H9 (cell line): ENCODE data around the gene CSF1R. TPM values are rescaled to one million over a fixed set of nuclear protein-coding genes. Genes with fewer than 3 reads are reported as not detected.

Source experiments
- DNase-seq: peaks from one replicate; pipeline ENCODE4 v3.0.0-alpha.2; 2017
- H2AFZ ChIP-seq: one replicate; pipeline ENCODE4 v1.6.1; 2013; ENCODE audit warnings: mild to moderate bottlenecking, low read length, control low read depth, moderate library complexity
- H2AK5ac ChIP-seq: 2 replicates; pipeline ENCODE4 v1.6.1; 2013; ENCODE audit warnings: low read length, control low read depth, mixed read lengths; ENCODE audit not compliant: insufficient read length
- H2BK120ac ChIP-seq: one replicate; pipeline ENCODE4 v1.6.1; 2013; ENCODE audit warnings: low read depth, mild to moderate bottlenecking, low read length, control low read depth, inconsistent platforms; ENCODE audit not compliant: poor library complexity, severe bottlenecking
- H2BK12ac ChIP-seq: 2 replicates; pipeline ENCODE4 v1.6.1; 2013; ENCODE audit warnings: low read length, control low read depth, mixed read lengths, low read depth; ENCODE audit not compliant: insufficient read length
- H2BK15ac ChIP-seq: 2 replicates; pipeline ENCODE4 v1.6.1; 2013; ENCODE audit warnings: low read depth, low read length, control low read depth
- H2BK20ac ChIP-seq: one replicate; pipeline ENCODE4 v1.6.1; 2013; ENCODE audit warnings: low read depth, mild to moderate bottlenecking, low read length, control low read depth, inconsistent platforms; ENCODE audit not compliant: poor library complexity, severe bottlenecking
- H2BK5ac ChIP-seq: 2 replicates; pipeline ENCODE4 v1.6.1; 2013; ENCODE audit warnings: low read length, control low read depth, mixed read lengths; ENCODE audit not compliant: insufficient read length
- H3K14ac ChIP-seq: 2 replicates; pipeline ENCODE4 v1.6.1; 2013; ENCODE audit warnings: low read length, control low read depth; ENCODE audit not compliant: insufficient read depth
- H3K18ac ChIP-seq: 2 replicates; pipeline ENCODE4 v1.6.1; 2013; ENCODE audit warnings: low read depth, mild to moderate bottlenecking, mixed read lengths, low read length, control low read depth; ENCODE audit not compliant: insufficient read length
- H3K23ac ChIP-seq: 2 replicates; pipeline ENCODE4 v1.6.1; 2013; ENCODE audit warnings: low read length, control low read depth, mixed read lengths, low read depth; ENCODE audit not compliant: insufficient read length
- H3K23me2 ChIP-seq: 2 replicates; pipeline ENCODE4 v1.6.1; 2013; ENCODE audit warnings: low read depth, mild to moderate bottlenecking, mixed read lengths, low read length, control low read depth; ENCODE audit not compliant: insufficient read length, poor library complexity, severe bottlenecking
- H3K27ac ChIP-seq: 2 replicates; pipeline ENCODE4 v1.5.1; 2013; ENCODE audit warnings: low read length, control low read depth, mixed read lengths, low read depth; ENCODE audit not compliant: insufficient read length
- H3K27me3 ChIP-seq: 2 replicates; pipeline ENCODE4 v1.6.1; 2013; ENCODE audit warnings: low read length, control low read depth, inconsistent platforms; ENCODE audit not compliant: insufficient read depth
- H3K4ac ChIP-seq: 2 replicates; pipeline ENCODE4 v1.6.1; 2013; ENCODE audit warnings: low read depth, mild to moderate bottlenecking, control low read depth, inconsistent platforms, low read length, moderate library complexity
- H3K4me1 ChIP-seq: 2 replicates; pipeline ENCODE4 v1.6.1; 2013; ENCODE audit warnings: low read length, control low read depth, inconsistent platforms; ENCODE audit not compliant: insufficient read depth
- H3K4me2 ChIP-seq: 2 replicates; pipeline ENCODE4 v1.6.1; 2013; ENCODE audit warnings: low read length, control low read depth, mixed read lengths; ENCODE audit not compliant: insufficient read length, insufficient read depth
- H3K56ac ChIP-seq: 2 replicates; pipeline ENCODE4 v1.6.1; 2013; ENCODE audit warnings: low read depth, mild to moderate bottlenecking, mixed read lengths, low read length, control low read depth; ENCODE audit not compliant: insufficient read length
- H3K79me1 ChIP-seq: 2 replicates; pipeline ENCODE4 v1.6.1; 2013; ENCODE audit warnings: low read depth, mild to moderate bottlenecking, moderate library complexity, low read length, control low read depth, inconsistent platforms; ENCODE audit not compliant: insufficient read depth, poor library complexity, severe bottlenecking
- H3K79me2 ChIP-seq: 2 replicates; pipeline ENCODE4 v1.6.1; 2013; ENCODE audit warnings: low read length, control low read depth, inconsistent platforms; ENCODE audit not compliant: insufficient read depth
- H3K9ac ChIP-seq: 2 replicates; pipeline ENCODE4 v1.6.1; 2013; ENCODE audit warnings: low read length, control low read depth, mixed read lengths; ENCODE audit not compliant: insufficient read length; ENCODE audit errors: extremely low read depth
- H3K9me3 ChIP-seq: one replicate; pipeline ENCODE4 v1.6.1; 2013; ENCODE audit warnings: low read depth, low read length, inconsistent platforms; ENCODE audit not compliant: control insufficient read depth
- H3T11ph ChIP-seq: one replicate; pipeline ENCODE4 v1.6.1; 2013; ENCODE audit warnings: mild to moderate bottlenecking, low read length, control low read depth, inconsistent platforms
- H4K20me1 ChIP-seq: one replicate; pipeline ENCODE4 v1.6.1; 2013; ENCODE audit not compliant: control insufficient read depth, insufficient read length, insufficient read depth
- H4K5ac ChIP-seq: 2 replicates; pipeline ENCODE4 v1.6.1; 2013; ENCODE audit warnings: low read depth, mild to moderate bottlenecking, mixed read lengths, low read length, control low read depth; ENCODE audit not compliant: insufficient read length
- H4K8ac ChIP-seq: replicated peaks from 2 replicates; pipeline ENCODE4 v1.6.1; 2013; ENCODE audit warnings: low read length, control low read depth, mixed read lengths, low read depth; ENCODE audit not compliant: insufficient read length
- H4K91ac ChIP-seq: 2 replicates; pipeline ENCODE4 v1.6.1; 2013; ENCODE audit warnings: low read depth, mild to moderate bottlenecking, moderate library complexity, mixed read lengths, low read length, control low read depth; ENCODE audit not compliant: insufficient read length
- H3K27ac Mint-ChIP-seq, 3 experiments: 2 replicates in 2 of 3; 3 replicates in 1 of 3; pipeline ENCODE4 v1.8.0; 2020 to 2021; ENCODE audit warnings: mixed read lengths in 3 of 3, mild to moderate bottlenecking in 1 of 3, moderate library complexity in 1 of 3
- H3K27me3 Mint-ChIP-seq: 2 replicates; pipeline ENCODE4 v1.8.0; 2021; ENCODE audit warnings: low read depth, mild to moderate bottlenecking, moderate library complexity, mixed read lengths
- H3K36me3 Mint-ChIP-seq, 3 experiments: 2 replicates in 2 of 3; 3 replicates in 1 of 3; pipeline ENCODE4 v1.8.0; 2020 to 2021; ENCODE audit warnings: low read depth in 3 of 3, mixed read lengths in 3 of 3; ENCODE audit not compliant: insufficient read depth in 1 of 3
- H3K4me1 Mint-ChIP-seq, 2 experiments: 2 replicates each; pipeline ENCODE4 v1.8.0; 2020; ENCODE audit warnings: mixed read lengths in 2 of 2
- H3K4me3 Mint-ChIP-seq, 2 experiments: 2 replicates in 1 of 2; 3 replicates in 1 of 2; pipeline ENCODE4 v1.8.0; 2020 to 2021; ENCODE audit warnings: mild to moderate bottlenecking in 2 of 2, mixed read lengths in 2 of 2, moderate library complexity in 1 of 2
- H3K9me3 Mint-ChIP-seq, 2 experiments: 2 replicates in 1 of 2; 3 replicates in 1 of 2; pipeline ENCODE4 v1.8.0; 2020; ENCODE audit warnings: mild to moderate bottlenecking in 2 of 2, mixed read lengths in 2 of 2, moderate library complexity in 1 of 2
- CTCF ChIP-seq: fragments of 200-600 bp; sonication (generic); conservative IDR thresholded peaks from 3 replicates; pipeline ENCODE4 v1.8.0; 2021; ENCODE audit warnings: antibody characterized with exemption, mild to moderate bottlenecking
- WGBS: extraction: QIAGEN DNeasy Blood & Tissue Kit; methylation state at CpG from one replicate; pipeline ENCODE4 v1.1.7; 2013; ENCODE audit warnings: missing lambda C conversion rate, low lambda C conversion rate, mixed read lengths; ENCODE audit not compliant: insufficient read length; ENCODE audit errors: extremely low coverage; 5-methylcytosine and 5-hydroxymethylcytosine counted together
- total RNA-seq: library from RNA; stranded (reverse); gene quantifications from 2 replicates; pipeline ENCODE4 v1.2.1, GENCODE V29; 2021

CSF1R gene
- total RNA-seq, 1 experiment from 2014 or later: 0.13 TPM

- H3K79me1 ChIP-seq: no peaks in the 10 kb centered on the region
- H4K91ac ChIP-seq: no peak overlapping the region
- Mint-ChIP-seq H3K36me3 (no peaks in the 10 kb centered on the region), H3K27ac (peak overlapping the region in 1 of 3 experiments; percentile 35; a peak in 2 of 7 replicates), H3K4me1 (peaks cover 19 to 29% of the 10 kb centered on the region in 2 experiments), H3K9me3 (no peaks in the 10 kb centered on the region), H3K4me3 (no peak overlapping the region), H3K27me3 (peaks cover 5% of the 10 kb centered on the region)
- no peaks in the 10 kb centered on the region for H3K27me3 ChIP-seq
- H3K56ac ChIP-seq: no peak overlapping the region
- H3K9me3 ChIP-seq: no peaks in the 10 kb centered on the region
- no peak overlapping the region for H2AK5ac ChIP-seq
- no CpG with 5 or more reads among the region's 18 CpGs for WGBS
- H3K9ac ChIP-seq: no peak overlapping the region
- no peak overlapping the region for H2BK12ac ChIP-seq
- no peaks in the 10 kb centered on the region for H3K4me1 ChIP-seq
- no peak overlapping the region for H3K23ac ChIP-seq
- H3K4ac ChIP-seq: no peak overlapping the region
- no peak overlapping the region for H3K4me2 ChIP-seq
- H3K23me2 ChIP-seq: no peaks in the 10 kb centered on the region
- no peaks in the 10 kb centered on the region for H3K79me2 ChIP-seq
- no peak overlapping the region for H4K8ac ChIP-seq
- H2BK120ac ChIP-seq: no peak overlapping the region
- no peak overlapping the region for H2AFZ ChIP-seq
- no peak for TF ChIP-seq CTCF
- H3T11ph ChIP-seq: no peak overlapping the region
- no peak overlapping the region for H3K18ac ChIP-seq
- H2BK20ac ChIP-seq: no peak overlapping the region
- no peak overlapping the region for H4K5ac ChIP-seq
- H4K20me1 ChIP-seq: no peaks in the 10 kb centered on the region
- DNase-seq: peak; percentile 66
- no peak overlapping the region for H2BK5ac ChIP-seq
- no peak overlapping the region for H2BK15ac ChIP-seq
- no peak overlapping the region; the same call in 1 of the 2 replicates for H3K14ac ChIP-seq
- H3K27ac ChIP-seq: no peak overlapping the region
These were observed 26.8 kb upstream of the CSF1R start for GRCh38 chr5:150113047-150113744.
